WTC11 (cell line): ENCODE measurements around the gene UBE4A. TPM values are rescaled to one million over a fixed set of nuclear protein-coding genes. Genes with fewer than 3 reads are reported as not detected.

Experiments used
- ATAC-seq: fragments of 200-7000 bp; cut with Tn5 transposase; 2 replicates; pipeline ENCODE4 v1.10.0; 2021; ENCODE audit warnings: mild to moderate bottlenecking, moderate library complexity
- CTCF ChIA-PET: fragments of 300-600 bp; sonication (Branson Sonifier 250); formaldehyde crosslinking; loops from one replicate; lab custom pipeline; 2021; ENCODE audit warnings: antibody characterized with exemption; lab: Charles Lee
- POLR2A ChIA-PET: fragments of 350-600 bp; sonication (Branson Sonifier 250); formaldehyde crosslinking; loops from one replicate; lab custom pipeline; 2021; ENCODE audit warnings: antibody characterized with exemption; lab: Charles Lee
- DNase-seq: peaks from one replicate; pipeline ENCODE4 v3.0.0; 2021; ENCODE audit warnings: low spot score
- H3K27ac Mint-ChIP-seq: 2 replicates; pipeline ENCODE4 v1.8.0; 2021; ENCODE audit warnings: mixed read lengths
- H3K27me3 Mint-ChIP-seq: 2 replicates; pipeline ENCODE4 v1.8.0; 2021; ENCODE audit warnings: low read depth, mild to moderate bottlenecking, moderate library complexity, mixed read lengths
- H3K36me3 Mint-ChIP-seq: 2 replicates; pipeline ENCODE4 v1.8.0; 2021; ENCODE audit warnings: mixed read lengths
- H3K4me1 Mint-ChIP-seq: 2 replicates; pipeline ENCODE4 v1.8.0; 2022; ENCODE audit warnings: mixed read lengths
- H3K4me3 Mint-ChIP-seq: 2 replicates; pipeline ENCODE4 v1.8.0; 2021; ENCODE audit warnings: mild to moderate bottlenecking, moderate library complexity, mixed read lengths
- H3K9me3 Mint-ChIP-seq: 2 replicates; pipeline ENCODE4 v1.8.0; 2021; ENCODE audit warnings: mixed read lengths
- ATF1 ChIP-seq: sonication (generic); formaldehyde crosslinking; IDR thresholded peaks from 2 replicates; pipeline ENCODE4 v1.8.1; 2023; ENCODE audit warnings: mild to moderate bottlenecking, moderate library complexity, missing genetic modification reagents
- CREM ChIP-seq: sonication (generic); formaldehyde crosslinking; IDR thresholded peaks from 2 replicates; pipeline ENCODE4 v1.8.1; 2022; ENCODE audit warnings: mild to moderate bottlenecking, missing genetic modification reagents, moderate library complexity
- NFE2L1 ChIP-seq: sonication (generic); formaldehyde crosslinking; IDR thresholded peaks from 2 replicates; pipeline ENCODE4 v1.8.1; 2023; ENCODE audit warnings: missing genetic modification reagents
- NFYB ChIP-seq: sonication (generic); formaldehyde crosslinking; conservative IDR thresholded peaks from 2 replicates; pipeline ENCODE4 v1.8.0; 2022; ENCODE audit warnings: low read depth, missing genetic modification reagents
- RORB ChIP-seq: fragments of 250-450 bp; sonication (Bioruptor Pico); IDR thresholded peaks from 2 replicates; pipeline ENCODE4 v1.9.0; 2021; ENCODE audit warnings: mild to moderate bottlenecking
- SP1 ChIP-seq: sonication (generic); formaldehyde crosslinking; conservative IDR thresholded peaks from 2 replicates; pipeline ENCODE4 v1.8.1; 2022; ENCODE audit warnings: missing genetic modification reagents
- ZBTB21 ChIP-seq: sonication (generic); formaldehyde crosslinking; IDR thresholded peaks from 2 replicates; pipeline ENCODE4 v1.8.1; 2023; ENCODE audit warnings: mild to moderate bottlenecking, missing genetic modification reagents, borderline replicate concordance
- ZNF138 ChIP-seq: sonication (generic); formaldehyde crosslinking; conservative IDR thresholded peaks from 2 replicates; pipeline ENCODE4 v1.8.1; 2022; ENCODE audit warnings: mild to moderate bottlenecking, moderate library complexity, missing genetic modification reagents
- ZNF263 ChIP-seq: sonication (generic); formaldehyde crosslinking; IDR thresholded peaks from 2 replicates; pipeline ENCODE4 v1.8.1; 2022; ENCODE audit warnings: low read depth, mild to moderate bottlenecking, moderate library complexity, missing genetic modification reagents
- total RNA-seq: library from RNA; stranded (reverse); gene quantifications from 3 replicates; pipeline ENCODE4 v1.2.3, GENCODE V29; 2021
- TF ChIP-seq, protein P1 (sequence below): sonication (generic); formaldehyde crosslinking; IDR thresholded peaks from 2 replicates; pipeline ENCODE4 v1.8.1; 2023; ENCODE audit warnings: mild to moderate bottlenecking, moderate library complexity, missing genetic modification reagents
- TF ChIP-seq, protein P2 (sequence below): sonication (generic); formaldehyde crosslinking; IDR thresholded peaks from 2 replicates; pipeline ENCODE4 v1.8.0; 2022; ENCODE audit warnings: mild to moderate bottlenecking, missing genetic modification reagents
- TF ChIP-seq, protein P3 (sequence below): fragments of 250-450 bp; sonication (Bioruptor Pico); conservative IDR thresholded peaks from 2 replicates; pipeline ENCODE4 v1.9.0; 2021; ENCODE audit warnings: mild to moderate bottlenecking
- TF ChIP-seq, protein P4 (sequence below): sonication (generic); formaldehyde crosslinking; IDR thresholded peaks from 2 replicates; pipeline ENCODE4 v1.8.0; 2022; ENCODE audit warnings: missing genetic modification reagents
- TF ChIP-seq, protein P5 (sequence below): fragments of 250-450 bp; sonication (Bioruptor Pico); IDR thresholded peaks from 2 replicates; pipeline ENCODE4 v1.9.0; 2021; ENCODE audit warnings: moderate library complexity, mild to moderate bottlenecking, inconsistent platforms, borderline replicate concordance
- TF ChIP-seq, protein P6 (sequence below): sonication (generic); formaldehyde crosslinking; IDR thresholded peaks from 2 replicates; pipeline ENCODE4 v1.8.0; 2023; ENCODE audit warnings: mild to moderate bottlenecking, missing genetic modification reagents
- TF ChIP-seq, protein P7 (sequence below): fragments of 250-450 bp; sonication (Bioruptor Pico); IDR thresholded peaks from 2 replicates; pipeline ENCODE4 v1.9.0; 2021; ENCODE audit warnings: mild to moderate bottlenecking
- TF ChIP-seq, protein P8 (sequence below): sonication (generic); formaldehyde crosslinking; conservative IDR thresholded peaks from 2 replicates; pipeline ENCODE4 v1.8.1; 2023; ENCODE audit warnings: mild to moderate bottlenecking, low read depth, missing genetic modification reagents, moderate library complexity

UBE4A gene
- total RNA-seq, 1 experiment from 2014 or later = 31.0 TPM

DNA sequence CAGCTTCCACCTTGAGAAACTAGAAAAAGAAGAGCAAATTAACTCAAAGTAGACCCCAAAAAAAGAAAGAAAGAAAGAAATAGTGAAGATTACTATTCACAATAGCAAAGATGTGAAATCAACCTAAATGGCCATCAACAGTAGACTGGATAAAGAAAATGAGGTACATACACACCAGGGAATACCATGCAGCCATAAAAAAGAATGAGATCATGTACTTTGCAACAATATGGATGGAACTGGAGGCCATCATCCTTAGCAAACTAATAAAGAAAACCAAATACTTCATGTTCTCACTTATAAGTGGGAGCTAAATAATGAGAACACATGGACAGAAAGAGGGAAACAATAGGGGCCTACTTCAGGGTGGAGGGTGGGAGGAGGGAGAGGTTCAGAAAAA is 30.7 kb upstream of the UBE4A start:
- Mint-ChIP-seq H3K4me3 (no peak overlapping the region), H3K4me1 (no peaks in the 10 kb centered on the region), H3K9me3 (peaks cover 18% of the 10 kb centered on the region)
- CTCF ChIA-PET = no interaction called here
- TF ChIP-seq SP1 = no peak
- TF ChIP-seq, protein P1, sequence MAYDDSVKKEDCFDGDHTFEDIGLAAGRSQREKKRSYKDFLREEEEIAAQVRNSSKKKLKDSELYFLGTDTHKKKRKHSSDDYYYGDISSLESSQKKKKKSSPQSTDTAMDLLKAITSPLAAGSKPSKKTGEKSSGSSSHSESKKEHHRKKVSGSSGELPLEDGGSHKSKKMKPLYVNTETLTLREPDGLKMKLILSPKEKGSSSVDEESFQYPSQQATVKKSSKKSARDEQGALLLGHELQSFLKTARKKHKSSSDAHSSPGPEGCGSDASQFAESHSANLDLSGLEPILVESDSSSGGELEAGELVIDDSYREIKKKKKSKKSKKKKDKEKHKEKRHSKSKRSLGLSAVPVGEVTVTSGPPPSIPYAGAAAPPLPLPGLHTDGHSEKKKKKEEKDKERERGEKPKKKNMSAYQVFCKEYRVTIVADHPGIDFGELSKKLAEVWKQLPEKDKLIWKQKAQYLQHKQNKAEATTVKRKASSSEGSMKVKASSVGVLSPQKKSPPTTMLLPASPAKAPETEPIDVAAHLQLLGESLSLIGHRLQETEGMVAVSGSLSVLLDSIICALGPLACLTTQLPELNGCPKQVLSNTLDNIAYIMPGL (CRISPR knock-in tag) = no peak
- TF ChIP-seq, protein P2, sequence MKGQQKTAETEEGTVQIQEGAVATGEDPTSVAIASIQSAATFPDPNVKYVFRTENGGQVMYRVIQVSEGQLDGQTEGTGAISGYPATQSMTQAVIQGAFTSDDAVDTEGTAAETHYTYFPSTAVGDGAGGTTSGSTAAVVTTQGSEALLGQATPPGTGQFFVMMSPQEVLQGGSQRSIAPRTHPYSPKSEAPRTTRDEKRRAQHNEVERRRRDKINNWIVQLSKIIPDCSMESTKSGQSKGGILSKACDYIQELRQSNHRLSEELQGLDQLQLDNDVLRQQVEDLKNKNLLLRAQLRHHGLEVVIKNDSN (CRISPR knock-in tag) = no peak
- no peak for TF ChIP-seq ZNF263 (CRISPR knock-in tag)
- TF ChIP-seq, protein P3, sequence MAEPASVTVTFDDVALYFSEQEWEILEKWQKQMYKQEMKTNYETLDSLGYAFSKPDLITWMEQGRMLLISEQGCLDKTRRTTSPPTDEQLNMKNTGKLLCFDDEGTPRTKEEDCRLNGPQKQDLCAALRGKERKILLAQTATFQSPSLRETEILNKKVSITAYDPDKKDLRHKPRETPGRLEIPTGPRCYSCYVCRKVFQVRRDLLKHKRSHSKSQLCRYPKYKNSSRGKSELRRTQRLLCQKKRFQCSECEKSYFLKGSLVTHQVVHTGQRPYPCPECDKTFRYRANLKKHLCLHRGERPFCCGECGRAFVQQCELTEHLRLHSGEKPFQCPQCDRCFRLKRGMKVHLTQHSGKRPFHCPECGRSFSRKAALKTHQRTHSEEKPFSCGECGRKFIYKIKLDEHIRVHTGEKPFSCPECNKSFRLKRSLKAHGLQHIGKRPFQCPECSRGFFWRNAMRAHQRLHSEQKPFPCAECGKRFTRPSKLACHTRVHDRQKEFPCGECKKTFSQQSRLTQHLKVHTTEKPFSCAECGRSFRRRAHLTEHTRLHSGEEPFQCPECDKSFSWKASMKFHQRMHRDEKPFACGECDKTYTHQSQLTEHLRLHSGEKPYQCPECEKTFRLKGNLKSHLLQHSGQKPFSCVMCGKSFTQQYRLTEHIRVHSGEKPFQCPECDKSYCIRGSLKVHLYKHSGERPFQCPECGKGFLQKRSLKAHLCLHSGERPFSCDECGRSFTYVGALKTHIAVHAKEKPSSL = no peak
- TF ChIP-seq, protein P4, sequence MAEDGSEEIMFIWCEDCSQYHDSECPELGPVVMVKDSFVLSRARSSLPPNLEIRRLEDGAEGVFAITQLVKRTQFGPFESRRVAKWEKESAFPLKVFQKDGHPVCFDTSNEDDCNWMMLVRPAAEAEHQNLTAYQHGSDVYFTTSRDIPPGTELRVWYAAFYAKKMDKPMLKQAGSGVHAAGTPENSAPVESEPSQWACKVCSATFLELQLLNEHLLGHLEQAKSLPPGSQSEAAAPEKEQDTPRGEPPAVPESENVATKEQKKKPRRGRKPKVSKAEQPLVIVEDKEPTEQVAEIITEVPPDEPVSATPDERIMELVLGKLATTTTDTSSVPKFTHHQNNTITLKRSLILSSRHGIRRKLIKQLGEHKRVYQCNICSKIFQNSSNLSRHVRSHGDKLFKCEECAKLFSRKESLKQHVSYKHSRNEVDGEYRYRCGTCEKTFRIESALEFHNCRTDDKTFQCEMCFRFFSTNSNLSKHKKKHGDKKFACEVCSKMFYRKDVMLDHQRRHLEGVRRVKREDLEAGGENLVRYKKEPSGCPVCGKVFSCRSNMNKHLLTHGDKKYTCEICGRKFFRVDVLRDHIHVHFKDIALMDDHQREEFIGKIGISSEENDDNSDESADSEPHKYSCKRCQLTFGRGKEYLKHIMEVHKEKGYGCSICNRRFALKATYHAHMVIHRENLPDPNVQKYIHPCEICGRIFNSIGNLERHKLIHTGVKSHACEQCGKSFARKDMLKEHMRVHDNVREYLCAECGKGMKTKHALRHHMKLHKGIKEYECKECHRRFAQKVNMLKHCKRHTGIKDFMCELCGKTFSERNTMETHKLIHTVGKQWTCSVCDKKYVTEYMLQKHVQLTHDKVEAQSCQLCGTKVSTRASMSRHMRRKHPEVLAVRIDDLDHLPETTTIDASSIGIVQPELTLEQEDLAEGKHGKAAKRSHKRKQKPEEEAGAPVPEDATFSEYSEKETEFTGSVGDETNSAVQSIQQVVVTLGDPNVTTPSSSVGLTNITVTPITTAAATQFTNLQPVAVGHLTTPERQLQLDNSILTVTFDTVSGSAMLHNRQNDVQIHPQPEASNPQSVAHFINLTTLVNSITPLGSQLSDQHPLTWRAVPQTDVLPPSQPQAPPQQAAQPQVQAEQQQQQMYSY (CRISPR knock-in tag) = no peak
- TF ChIP-seq, protein P5, sequence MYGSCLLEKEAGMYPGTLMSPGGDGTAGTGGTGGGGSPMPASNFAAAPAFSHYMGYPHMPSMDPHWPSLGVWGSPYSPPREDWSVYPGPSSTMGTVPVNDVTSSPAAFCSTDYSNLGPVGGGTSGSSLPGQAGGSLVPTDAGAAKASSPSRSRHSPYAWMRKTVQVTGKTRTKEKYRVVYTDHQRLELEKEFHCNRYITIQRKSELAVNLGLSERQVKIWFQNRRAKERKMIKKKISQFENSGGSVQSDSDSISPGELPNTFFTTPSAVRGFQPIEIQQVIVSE (CRISPR knock-in tag) = no peak
- TF ChIP-seq, all 79 proteins: peak for 0
- Mint-ChIP-seq H3K27ac (no peak overlapping the region), H3K27me3 (peaks cover 6% of the 10 kb centered on the region), H3K36me3 (peaks cover 6% of the 10 kb centered on the region)
- DNase-seq = no peak
- ATAC-seq = no peak
- POLR2A ChIA-PET = no interaction called here

DNA sequence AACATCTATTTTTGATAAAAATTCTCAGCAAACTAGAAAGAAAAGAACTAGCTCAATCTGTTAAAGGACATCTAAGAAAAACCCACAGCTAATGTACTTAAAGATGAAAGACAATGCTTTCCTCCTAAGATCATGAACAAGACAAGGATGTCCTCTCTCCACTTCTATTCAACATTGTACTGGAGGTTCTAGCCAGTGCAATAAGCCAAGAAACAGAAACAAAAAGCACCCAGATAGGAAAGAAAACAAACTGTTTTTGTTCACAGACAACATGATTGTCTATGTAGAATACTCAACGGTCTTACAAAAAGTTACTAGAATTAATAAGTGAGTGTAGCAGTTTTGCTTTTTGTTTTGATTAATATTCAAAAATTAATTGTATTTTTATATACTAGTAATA is 24.7 kb upstream of the UBE4A start:
- ChIA-PET POLR2A (no interaction called here), CTCF (no interaction called here)
- DNase-seq = no peak
- Mint-ChIP-seq H3K27ac (no peak overlapping the region), H3K9me3 (peaks cover 11% of the 10 kb centered on the region), H3K27me3 (peaks cover 14% of the 10 kb centered on the region), H3K4me1 (peaks cover 2% of the 10 kb centered on the region; the same call in 1 of the 2 replicates), H3K4me3 (no peak overlapping the region), H3K36me3 (peaks cover 6% of the 10 kb centered on the region)
- ATAC-seq = no peak
- TF ChIP-seq NFYB (CRISPR knock-in tag) (no peak), ZBTB21 (CRISPR knock-in tag) (no peak), ZNF138 (CRISPR knock-in tag) (no peak), ATF1 (no peak), NFE2L1 (CRISPR knock-in tag) (no peak), RORB (CRISPR knock-in tag) (no peak), CREM (CRISPR knock-in tag) (no peak)
- TF ChIP-seq, protein P6, sequence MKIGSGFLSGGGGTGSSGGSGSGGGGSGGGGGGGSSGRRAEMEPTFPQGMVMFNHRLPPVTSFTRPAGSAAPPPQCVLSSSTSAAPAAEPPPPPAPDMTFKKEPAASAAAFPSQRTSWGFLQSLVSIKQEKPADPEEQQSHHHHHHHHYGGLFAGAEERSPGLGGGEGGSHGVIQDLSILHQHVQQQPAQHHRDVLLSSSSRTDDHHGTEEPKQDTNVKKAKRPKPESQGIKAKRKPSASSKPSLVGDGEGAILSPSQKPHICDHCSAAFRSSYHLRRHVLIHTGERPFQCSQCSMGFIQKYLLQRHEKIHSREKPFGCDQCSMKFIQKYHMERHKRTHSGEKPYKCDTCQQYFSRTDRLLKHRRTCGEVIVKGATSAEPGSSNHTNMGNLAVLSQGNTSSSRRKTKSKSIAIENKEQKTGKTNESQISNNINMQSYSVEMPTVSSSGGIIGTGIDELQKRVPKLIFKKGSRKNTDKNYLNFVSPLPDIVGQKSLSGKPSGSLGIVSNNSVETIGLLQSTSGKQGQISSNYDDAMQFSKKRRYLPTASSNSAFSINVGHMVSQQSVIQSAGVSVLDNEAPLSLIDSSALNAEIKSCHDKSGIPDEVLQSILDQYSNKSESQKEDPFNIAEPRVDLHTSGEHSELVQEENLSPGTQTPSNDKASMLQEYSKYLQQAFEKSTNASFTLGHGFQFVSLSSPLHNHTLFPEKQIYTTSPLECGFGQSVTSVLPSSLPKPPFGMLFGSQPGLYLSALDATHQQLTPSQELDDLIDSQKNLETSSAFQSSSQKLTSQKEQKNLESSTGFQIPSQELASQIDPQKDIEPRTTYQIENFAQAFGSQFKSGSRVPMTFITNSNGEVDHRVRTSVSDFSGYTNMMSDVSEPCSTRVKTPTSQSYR (CRISPR knock-in tag) = no peak
- TF ChIP-seq, protein P7, sequence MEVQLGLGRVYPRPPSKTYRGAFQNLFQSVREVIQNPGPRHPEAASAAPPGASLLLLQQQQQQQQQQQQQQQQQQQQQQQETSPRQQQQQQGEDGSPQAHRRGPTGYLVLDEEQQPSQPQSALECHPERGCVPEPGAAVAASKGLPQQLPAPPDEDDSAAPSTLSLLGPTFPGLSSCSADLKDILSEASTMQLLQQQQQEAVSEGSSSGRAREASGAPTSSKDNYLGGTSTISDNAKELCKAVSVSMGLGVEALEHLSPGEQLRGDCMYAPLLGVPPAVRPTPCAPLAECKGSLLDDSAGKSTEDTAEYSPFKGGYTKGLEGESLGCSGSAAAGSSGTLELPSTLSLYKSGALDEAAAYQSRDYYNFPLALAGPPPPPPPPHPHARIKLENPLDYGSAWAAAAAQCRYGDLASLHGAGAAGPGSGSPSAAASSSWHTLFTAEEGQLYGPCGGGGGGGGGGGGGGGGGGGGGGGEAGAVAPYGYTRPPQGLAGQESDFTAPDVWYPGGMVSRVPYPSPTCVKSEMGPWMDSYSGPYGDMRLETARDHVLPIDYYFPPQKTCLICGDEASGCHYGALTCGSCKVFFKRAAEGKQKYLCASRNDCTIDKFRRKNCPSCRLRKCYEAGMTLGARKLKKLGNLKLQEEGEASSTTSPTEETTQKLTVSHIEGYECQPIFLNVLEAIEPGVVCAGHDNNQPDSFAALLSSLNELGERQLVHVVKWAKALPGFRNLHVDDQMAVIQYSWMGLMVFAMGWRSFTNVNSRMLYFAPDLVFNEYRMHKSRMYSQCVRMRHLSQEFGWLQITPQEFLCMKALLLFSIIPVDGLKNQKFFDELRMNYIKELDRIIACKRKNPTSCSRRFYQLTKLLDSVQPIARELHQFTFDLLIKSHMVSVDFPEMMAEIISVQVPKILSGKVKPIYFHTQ (CRISPR knock-in tag) = no peak
- TF ChIP-seq, protein P8, sequence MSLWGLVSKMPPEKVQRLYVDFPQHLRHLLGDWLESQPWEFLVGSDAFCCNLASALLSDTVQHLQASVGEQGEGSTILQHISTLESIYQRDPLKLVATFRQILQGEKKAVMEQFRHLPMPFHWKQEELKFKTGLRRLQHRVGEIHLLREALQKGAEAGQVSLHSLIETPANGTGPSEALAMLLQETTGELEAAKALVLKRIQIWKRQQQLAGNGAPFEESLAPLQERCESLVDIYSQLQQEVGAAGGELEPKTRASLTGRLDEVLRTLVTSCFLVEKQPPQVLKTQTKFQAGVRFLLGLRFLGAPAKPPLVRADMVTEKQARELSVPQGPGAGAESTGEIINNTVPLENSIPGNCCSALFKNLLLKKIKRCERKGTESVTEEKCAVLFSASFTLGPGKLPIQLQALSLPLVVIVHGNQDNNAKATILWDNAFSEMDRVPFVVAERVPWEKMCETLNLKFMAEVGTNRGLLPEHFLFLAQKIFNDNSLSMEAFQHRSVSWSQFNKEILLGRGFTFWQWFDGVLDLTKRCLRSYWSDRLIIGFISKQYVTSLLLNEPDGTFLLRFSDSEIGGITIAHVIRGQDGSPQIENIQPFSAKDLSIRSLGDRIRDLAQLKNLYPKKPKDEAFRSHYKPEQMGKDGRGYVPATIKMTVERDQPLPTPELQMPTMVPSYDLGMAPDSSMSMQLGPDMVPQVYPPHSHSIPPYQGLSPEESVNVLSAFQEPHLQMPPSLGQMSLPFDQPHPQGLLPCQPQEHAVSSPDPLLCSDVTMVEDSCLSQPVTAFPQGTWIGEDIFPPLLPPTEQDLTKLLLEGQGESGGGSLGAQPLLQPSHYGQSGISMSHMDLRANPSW (CRISPR knock-in tag) = no peak
